ENCODE data around the gene UBE2F.

- TF ChIP-seq REST (IDR thresholded peaks at IDR 0.05; ENCODE audit: low read depth) (no peak), MAX (IDR thresholded peaks at IDR 0.05) (no peak), YY1 (IDR thresholded peaks at IDR 0.05; ENCODE audit: low read depth) (no peak), EP300 (IDR thresholded peaks at IDR 0.05; ENCODE audit: borderline replicate concordance) (no peak), NFIC (IDR thresholded peaks at IDR 0.05) (no peak), RAD21 (IDR thresholded peaks at IDR 0.05; ENCODE audit: low read depth) (no peak), EGR1 (IDR thresholded peaks at IDR 0.05) (no peak), TEAD4 (IDR thresholded peaks at IDR 0.05) (no peak), CEBPB (IDR thresholded peaks at IDR 0.05) (no peak), USF1 (IDR thresholded peaks at IDR 0.05) (no peak), ZBTB7A (IDR thresholded peaks at IDR 0.05; ENCODE audit: low read depth) (no peak), TCF12 (IDR thresholded peaks at IDR 0.05; ENCODE audit: low read depth) (no peak), FOXM1 (IDR thresholded peaks at IDR 0.05; ENCODE audit: borderline replicate concordance, low read depth) (no peak)
Measured at GRCh38 chr2:238032755-238033337, 66.0 kb downstream of the UBE2F start.

Measured in Ishikawa (cell line).